Measurements from ENCODE around the gene D2HGDH. TPM values are rescaled to one million over a fixed set of nuclear protein-coding genes. Genes with fewer than 3 reads are reported as not detected.

Gene D2HGDH
- total and polyA plus RNA-seq, 4 donors = 12.2 to 45.3 (median 27.2) TPM

DNA sequence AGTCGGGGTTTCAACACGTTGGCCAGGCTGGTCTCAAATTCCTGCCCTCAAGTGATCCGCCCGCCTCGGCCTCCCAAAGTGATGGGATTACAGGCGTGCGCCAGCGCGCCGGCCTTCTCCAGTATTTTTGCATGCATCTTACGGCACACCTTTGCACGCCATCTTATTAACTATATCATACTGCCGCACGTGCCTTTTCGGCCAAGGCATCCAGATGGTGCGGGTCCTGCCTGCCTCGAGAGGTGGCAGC lies 33.4 kb upstream of the D2HGDH start:
- Histone ChIP-seq H3K27me3 (ENCODE audit: control insufficient read depth in 3 of 3, insufficient read depth in 3 of 3, low read length in 2 of 3) (no peaks in the 10 kb centered on the region), H3K9ac (ENCODE audit: insufficient read depth in 1 of 2, low read length in 2 of 2) (no peak overlapping the region), H3K27ac (ENCODE audit: low read depth in 1 of 2, low read length in 1 of 2) (peak overlapping the region; percentile 95 to 98), H3K4me3 (peak overlapping the region; percentile 66), H3K9me3 (ENCODE audit: control insufficient read depth in 4 of 4, insufficient read depth in 3 of 4, low read length in 3 of 4) (peaks cover 0 to 3% (median 0%) of the 10 kb centered on the region in 4 donors), H3K4me1 (ENCODE audit: control insufficient read depth in 5 of 5, insufficient read depth in 5 of 5, low read length in 5 of 5) (peaks cover 0 to 10% (median 0%) of the 10 kb centered on the region in 5 donors), H3K36me3 (ENCODE audit: control insufficient read depth in 4 of 4, insufficient read depth in 4 of 4, low read length in 4 of 4) (peaks cover 0 to 9% (median 7%) of the 10 kb centered on the region in 4 donors)
- DNase-seq = no peak
- WGBS, 2 donors = 1% methylated on average over 17 of the region's 17 CpGs
- ATAC-seq (ENCODE audit: insufficient read depth, low FRiP score) = no peak
- TF ChIP-seq, protein P1, sequence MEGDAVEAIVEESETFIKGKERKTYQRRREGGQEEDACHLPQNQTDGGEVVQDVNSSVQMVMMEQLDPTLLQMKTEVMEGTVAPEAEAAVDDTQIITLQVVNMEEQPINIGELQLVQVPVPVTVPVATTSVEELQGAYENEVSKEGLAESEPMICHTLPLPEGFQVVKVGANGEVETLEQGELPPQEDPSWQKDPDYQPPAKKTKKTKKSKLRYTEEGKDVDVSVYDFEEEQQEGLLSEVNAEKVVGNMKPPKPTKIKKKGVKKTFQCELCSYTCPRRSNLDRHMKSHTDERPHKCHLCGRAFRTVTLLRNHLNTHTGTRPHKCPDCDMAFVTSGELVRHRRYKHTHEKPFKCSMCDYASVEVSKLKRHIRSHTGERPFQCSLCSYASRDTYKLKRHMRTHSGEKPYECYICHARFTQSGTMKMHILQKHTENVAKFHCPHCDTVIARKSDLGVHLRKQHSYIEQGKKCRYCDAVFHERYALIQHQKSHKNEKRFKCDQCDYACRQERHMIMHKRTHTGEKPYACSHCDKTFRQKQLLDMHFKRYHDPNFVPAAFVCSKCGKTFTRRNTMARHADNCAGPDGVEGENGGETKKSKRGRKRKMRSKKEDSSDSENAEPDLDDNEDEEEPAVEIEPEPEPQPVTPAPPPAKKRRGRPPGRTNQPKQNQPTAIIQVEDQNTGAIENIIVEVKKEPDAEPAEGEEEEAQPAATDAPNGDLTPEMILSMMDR (IDR thresholded peaks at IDR 0.05; ENCODE audit: control extremely low read depth, extremely low read depth) = peak; percentile 36

DNA sequence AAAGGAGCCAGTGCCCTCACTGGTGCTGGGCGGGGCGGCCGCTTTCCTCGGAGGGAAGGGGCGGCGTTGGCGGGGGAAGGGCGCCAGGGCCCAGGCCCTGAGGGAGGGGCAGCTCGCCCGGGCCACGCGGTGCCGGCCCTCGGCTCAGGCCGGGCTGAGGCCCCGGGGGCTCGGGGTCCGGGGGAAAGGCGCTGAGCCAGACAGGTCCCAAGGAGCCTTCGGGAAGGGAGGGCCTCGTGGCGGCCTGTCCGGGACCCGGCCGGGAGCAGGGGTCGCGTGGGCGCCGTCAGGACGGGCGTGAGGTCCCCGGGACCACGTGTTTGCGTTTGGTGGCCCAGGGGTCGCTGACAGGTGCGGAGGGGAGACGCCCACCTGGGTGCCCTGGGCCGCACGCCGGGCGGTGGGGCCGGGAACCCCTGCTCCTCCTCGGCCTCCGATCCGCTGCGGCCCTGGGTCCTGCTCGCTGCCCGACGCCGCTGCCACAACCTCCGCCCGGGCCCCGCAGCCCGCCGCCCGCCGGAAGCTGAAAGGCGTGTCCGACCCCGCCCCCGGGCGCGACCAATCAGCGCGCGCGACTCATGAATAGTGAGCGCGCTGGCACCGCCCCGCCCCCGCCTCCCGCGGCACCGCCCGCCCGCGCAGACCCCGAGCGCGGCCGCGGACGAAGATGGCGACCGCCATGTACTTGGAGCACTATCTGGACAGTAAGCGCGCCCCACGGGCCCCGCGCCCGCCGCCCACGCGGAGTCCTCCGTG lies 32.9 kb upstream of the D2HGDH start, which contains the start of gene ING5:
ING5 (plus strand) TSS at position 641 of the 756 bp plus-strand sequence; CDS start at position 668, 27 bp downstream.
- peaks cover 0 to 4% (median under 1%) of the 10 kb centered on the region in 4 donors for H3K9me3 ChIP-seq (ENCODE audit: control insufficient read depth in 4 of 4, insufficient read depth in 3 of 4, low read length in 3 of 4)
- H3K27me3 ChIP-seq (ENCODE audit: control insufficient read depth in 3 of 3, insufficient read depth in 3 of 3, low read length in 2 of 3) = no peaks in the 10 kb centered on the region
- peak within 1 kb of the TSS; percentile 95 to 98 for H3K27ac ChIP-seq (ENCODE audit: low read depth in 1 of 2, low read length in 1 of 2)
- DNase-seq (peak; percentile 95 to 97 (median 96)), ATAC-seq (ENCODE audit: insufficient read depth, low FRiP score) (peak; percentile 83)
- peaks cover 0 to 10% (median 0%) of the 10 kb centered on the region in 5 donors for H3K4me1 ChIP-seq (ENCODE audit: control insufficient read depth in 5 of 5, insufficient read depth in 5 of 5, low read length in 5 of 5)
- 0 to 1% methylated on average over 50 to 96 of the region's 96 CpGs for WGBS, 2 donors
- peaks cover 0 to 11% (median 9%) of the 10 kb centered on the region in 4 donors for H3K36me3 ChIP-seq (ENCODE audit: control insufficient read depth in 4 of 4, insufficient read depth in 4 of 4, low read length in 4 of 4)
- peak within 1 kb of the TSS; percentile 66 for H3K4me3 ChIP-seq
- peak within 1 kb of the TSS in 1 of 2 donors; percentile 9 for H3K9ac ChIP-seq (ENCODE audit: insufficient read depth in 1 of 2, low read length in 2 of 2)
- TF ChIP-seq, protein P1 (IDR thresholded peaks at IDR 0.05; ENCODE audit: control extremely low read depth, extremely low read depth) = no peak

DNA sequence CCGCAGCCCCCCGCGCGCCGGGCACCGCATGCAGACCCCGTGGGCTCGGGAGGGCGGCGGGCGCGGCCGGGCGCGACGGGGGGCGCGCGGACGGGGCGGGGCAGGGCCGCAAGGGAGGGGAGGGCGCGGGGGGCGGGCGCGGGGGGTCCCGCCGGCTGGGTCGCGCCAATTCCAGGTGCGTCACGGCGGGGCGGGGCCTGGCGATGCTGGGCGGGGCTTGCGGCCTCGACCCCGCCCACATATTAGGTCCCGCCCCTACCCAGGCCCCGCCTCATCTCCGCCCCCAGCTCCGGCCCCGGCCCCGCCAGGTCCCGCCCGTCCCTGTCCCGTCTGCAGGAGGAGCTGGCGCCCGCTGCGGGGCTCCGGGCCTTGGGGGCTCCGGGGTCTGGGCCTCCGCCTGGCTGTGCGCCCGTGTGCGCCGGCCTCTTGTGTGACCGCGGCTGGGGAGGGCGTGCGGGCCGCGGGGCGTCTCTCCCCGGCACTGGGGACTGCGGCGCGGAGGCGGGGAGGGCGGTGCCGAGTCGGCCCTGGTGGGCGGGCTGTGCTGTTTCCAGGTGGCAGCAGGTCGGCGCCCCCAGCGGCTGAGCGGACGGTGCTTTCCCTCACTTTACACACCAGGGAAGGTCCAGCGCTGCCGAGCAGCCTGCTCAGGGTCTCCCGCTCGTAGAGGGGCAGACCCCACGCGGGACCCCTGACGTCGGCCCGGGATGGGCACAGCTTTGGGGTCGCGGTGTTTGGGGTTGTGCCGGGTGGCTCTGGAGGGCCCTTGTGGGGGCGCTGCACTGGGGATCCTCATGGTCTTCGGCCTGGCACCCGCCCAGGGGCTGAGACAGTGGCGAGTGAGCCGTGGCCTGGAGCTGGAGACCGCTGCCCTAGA lies 32.0 kb upstream of the D2HGDH start:
- Histone ChIP-seq H3K4me3 (peak overlapping the region; percentile 59), H3K27ac (ENCODE audit: low read depth in 1 of 2, low read length in 1 of 2) (peak overlapping the region; percentile 92 to 98), H3K4me1 (ENCODE audit: control insufficient read depth in 5 of 5, insufficient read depth in 5 of 5, low read length in 5 of 5) (peaks cover 0 to 10% (median 0%) of the 10 kb centered on the region in 5 donors), H3K36me3 (ENCODE audit: control insufficient read depth in 4 of 4, insufficient read depth in 4 of 4, low read length in 4 of 4) (peaks cover 0 to 13% (median 11%) of the 10 kb centered on the region in 4 donors), H3K27me3 (ENCODE audit: control insufficient read depth in 3 of 3, insufficient read depth in 3 of 3, low read length in 2 of 3) (no peaks in the 10 kb centered on the region), H3K9ac (ENCODE audit: insufficient read depth in 1 of 2, low read length in 2 of 2) (peak overlapping the region in 1 of 2 donors; percentile 9), H3K9me3 (ENCODE audit: control insufficient read depth in 4 of 4, insufficient read depth in 3 of 4, low read length in 3 of 4) (peaks cover 0 to 4% (median under 1%) of the 10 kb centered on the region in 4 donors)
- DNase-seq (peak; percentile 88 to 91 (median 88)), ATAC-seq (ENCODE audit: insufficient read depth, low FRiP score) (peak; percentile 88)
- WGBS, 2 donors = 1 to 3% methylated on average over 53 to 93 of the region's 98 CpGs
- TF ChIP-seq, protein P1 (IDR thresholded peaks at IDR 0.05; ENCODE audit: control extremely low read depth, extremely low read depth) = peak; percentile 5

Measured in lung (tissue), 12 donors.